H1 (cell line): ENCODE measurements around the gene PABPC4L. TPM values are rescaled to one million over a fixed set of nuclear protein-coding genes. Genes with fewer than 3 reads are reported as not detected.

ENCODE experiments used
- BACH1 ChIP-seq: IDR thresholded peaks from 2 replicates; pipeline ENCODE4 v1.6.1; 2012; ENCODE audit warnings: low read length, improper control_type of control experiment
- CTBP2 ChIP-seq: IDR thresholded peaks from 2 replicates; pipeline ENCODE4 v1.7.0; 2011; ENCODE audit warnings: borderline replicate concordance, mild to moderate bottlenecking, moderate library complexity, mixed read lengths, low read length; ENCODE audit not compliant: insufficient read depth, insufficient read length
- EGR1 ChIP-seq: IDR thresholded peaks from 2 replicates; pipeline ENCODE4 v1.6.1; 2011; ENCODE audit warnings: low read depth, low read length, borderline replicate concordance
- SRF ChIP-seq: IDR thresholded peaks from 2 replicates; pipeline ENCODE4 v1.6.1; 2011; ENCODE audit warnings: mild to moderate bottlenecking, low read depth, low read length, moderate library complexity
- SUZ12 ChIP-seq: fragments of 200-600 bp; sonication (generic); IDR thresholded peaks from 2 replicates; pipeline ENCODE4 v1.6.1; 2012; ENCODE audit warnings: mild to moderate bottlenecking, inconsistent platforms, low read length, moderate library complexity, mixed read lengths
- TBP ChIP-seq: IDR thresholded peaks from 2 replicates; pipeline ENCODE4 v1.6.1; 2011; ENCODE audit warnings: low read depth, low read length, improper control_type of control experiment
- polyA plus RNA-seq, 7 experiments: library from polyadenylated mRNA; depleted of rRNA in 3 of 7; stranded (reverse) in 5 of 7; unstranded in 2 of 7; fragments of >200 nt in 5 of 7; fragments of 200-250 nt in 2 of 7; gene quantifications; 1 replicate in 5 of 7; 2 replicates in 1 of 7; 4 replicates in 1 of 7; pipeline versions ENCODE4 v1.2.1 to v1.2.3, GENCODE V29; 2011 to 2013; ENCODE audit warnings: missing spikeins in 2 of 7, mixed read lengths in 2 of 7
- total RNA-seq: library from RNA; stranded (reverse); fragmentation: NEBNext Ultra II Directional; extraction: Animal tissue kit (Norgen Biotek cat#: 25700); gene quantifications from 2 replicates; pipeline ENCODE4 v1.2.1, GENCODE V29; 2021

PABPC4L gene
- total and polyA plus RNA-seq, 2 of the 8 experiments (the other 6 are each of a cell fraction or from before 2014, with no cell fraction given), result 0.51 to 4.2 TPM

DNA sequence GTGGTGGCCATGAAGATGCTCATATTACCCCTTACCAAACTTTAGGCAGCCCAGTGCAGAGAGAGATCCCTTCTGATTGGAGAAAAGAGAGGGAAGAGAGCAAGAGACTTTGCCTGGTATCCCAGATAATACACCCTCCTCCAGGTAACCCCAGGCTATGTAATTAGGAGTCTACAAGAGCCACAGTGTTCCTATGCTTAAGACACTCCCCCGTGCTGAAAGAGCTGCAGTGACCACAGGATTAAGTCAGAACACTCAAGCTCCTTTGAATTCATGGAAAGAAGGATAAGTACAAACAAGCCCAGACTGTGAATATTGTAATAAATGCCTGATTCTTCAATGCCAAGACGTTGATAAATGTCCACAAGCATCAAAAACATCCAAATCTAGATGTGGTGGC is 41.4 kb downstream of the PABPC4L start (continued):
- no peak for TF ChIP-seq CTBP2
- no peak for TF ChIP-seq SRF
- TF ChIP-seq SUZ12, result no peak
- no peak for TF ChIP-seq BACH1
- TF ChIP-seq TBP, result no peak
- no peak for TF ChIP-seq EGR1
